Panc1 (cell line): ENCODE measurements around the gene KDM5C.

ENCODE experiments used
- CTCF ChIP-seq: fragments of 450-650 bp; IDR thresholded peaks from 2 replicates; pipeline ENCODE4 v1.5.1; 2017; ENCODE audit warnings: mild to moderate bottlenecking
- POLR2AphosphoS5 ChIP-seq: IDR thresholded peaks from 2 replicates; pipeline ENCODE4 v1.6.1; 2012; ENCODE audit warnings: mild to moderate bottlenecking, low read depth, low read length, moderate library complexity
- REST ChIP-seq, 2 experiments: IDR thresholded peaks; 2 replicates each; pipeline ENCODE4 v1.6.1; 2011 to 2012; ENCODE audit warnings: low read depth in 2 of 2, control low read depth in 1 of 2, low read length in 1 of 2, mild to moderate bottlenecking in 1 of 2, moderate library complexity in 1 of 2; ENCODE audit not compliant: insufficient read depth in 1 of 2
- SIN3A ChIP-seq: IDR thresholded peaks from 2 replicates; pipeline ENCODE4 v1.6.1; 2012; ENCODE audit warnings: low read depth, mild to moderate bottlenecking, low read length, moderate library complexity, borderline replicate concordance; ENCODE audit not compliant: insufficient read depth
- TCF7L2 ChIP-seq: IDR thresholded peaks from 2 replicates; pipeline ENCODE4 v1.6.1; 2011; ENCODE audit warnings: mild to moderate bottlenecking, low read depth, low read length, inconsistent platforms

DNA sequence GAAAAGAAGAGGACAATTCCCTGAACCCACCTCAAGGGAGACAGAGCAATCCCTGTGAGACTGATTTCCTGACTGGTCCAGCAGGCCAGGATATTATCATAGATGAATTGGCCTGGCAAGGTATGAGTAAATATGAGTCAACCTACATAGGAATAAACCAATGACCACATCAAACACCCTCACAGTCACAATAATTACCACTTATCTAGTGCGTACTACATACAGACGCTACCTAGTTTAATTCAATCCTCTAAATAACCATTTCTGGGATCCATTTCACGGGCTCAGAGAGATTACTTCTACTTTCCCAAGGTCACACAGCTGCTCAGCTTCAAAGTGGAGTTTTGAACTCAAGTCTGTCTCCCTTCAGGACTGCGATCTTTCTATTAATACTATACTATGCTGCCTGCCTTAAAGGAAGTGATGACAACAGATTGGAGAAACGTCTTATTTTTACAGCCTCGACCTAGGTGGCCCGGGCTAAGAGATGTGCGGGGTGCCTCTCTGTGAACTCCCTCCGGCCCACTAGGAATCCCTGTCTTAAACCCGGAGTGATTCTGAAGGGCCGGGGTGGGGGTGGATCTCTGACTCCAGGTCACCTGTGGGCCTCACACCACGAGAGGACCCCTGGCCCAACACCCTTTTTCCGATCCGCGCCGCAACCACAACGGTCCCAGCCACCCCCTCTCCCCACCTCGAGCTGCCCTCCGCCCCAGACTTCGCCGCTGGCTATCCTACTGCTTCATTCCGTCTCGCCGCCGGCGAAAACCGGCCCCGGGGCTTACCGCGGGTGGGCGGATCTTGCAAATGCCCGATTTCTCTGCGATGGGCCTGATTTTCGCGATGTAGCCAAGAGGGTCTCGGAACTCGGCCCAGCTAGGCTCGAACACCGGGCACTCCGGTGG is 800 bp downstream of the KDM5C start:
- TF ChIP-seq CTCF, result no peak
- TF ChIP-seq POLR2AphosphoS5, result no peak
- no peak for TF ChIP-seq REST (IDR thresholded peaks at IDR 0.05; ENCODE audit: insufficient read depth in 1 of 2, low read depth in 2 of 2, low read length in 1 of 2)
- TF ChIP-seq SIN3A, result no peak
- TF ChIP-seq TCF7L2, result no peak
